Measurements from ENCODE around the gene ERICH6B. TPM values are rescaled to one million over a fixed set of nuclear protein-coding genes. Genes with fewer than 3 reads are reported as not detected.

The ERICH6B gene
- total RNA-seq, 1 experiment from 2014 or later: not detected

DNA sequence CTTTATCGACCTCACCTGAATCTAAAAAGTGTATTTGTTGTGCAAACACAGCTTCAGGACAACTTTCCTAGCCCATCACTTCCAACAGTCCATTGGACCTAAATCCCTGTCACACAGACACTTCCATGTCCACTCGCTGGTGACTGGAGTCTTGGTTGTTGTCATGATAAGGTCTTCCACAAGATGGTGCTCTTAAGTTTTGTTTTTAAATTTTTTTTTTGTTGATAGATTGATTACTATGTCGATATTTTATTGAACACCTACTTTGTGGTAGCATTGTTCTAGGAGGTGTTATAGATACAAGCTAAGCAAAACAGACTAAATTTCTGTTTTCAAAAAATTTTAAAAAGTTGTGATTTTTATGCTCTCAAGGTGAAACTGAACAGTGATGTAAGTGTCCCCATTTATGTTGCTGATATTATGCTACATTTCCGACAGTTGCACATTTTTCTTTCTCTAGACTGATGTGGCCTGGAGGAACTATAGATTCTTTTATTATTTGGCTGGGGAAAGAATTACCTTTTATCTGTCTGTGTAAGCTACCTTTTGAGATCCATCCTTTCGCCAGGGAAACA is 8.1 kb upstream of the ERICH6B start:
- Histone ChIP-seq H4K20me1 (ENCODE audit: low read length) (no peaks in the 10 kb centered on the region), H3K4me2 (ENCODE audit: low read length) (no peak overlapping the region), H3K36me3 (ENCODE audit: low read depth, low read length) (no peaks in the 10 kb centered on the region), H3K4me3 (ENCODE audit: low read length) (no peak overlapping the region), H2AFZ (ENCODE audit: low read length) (no peak overlapping the region), H3F3A (ENCODE audit: low read length, unreplicated experiment) (no peaks in the 10 kb centered on the region), H3K9ac (ENCODE audit: low read length) (no peak overlapping the region), H3K27me3 (ENCODE audit: low read length) (0 out of 2 replicates have a peak, but pooled peaks cover 4% of the 10 kb centered on the region), H3K27ac (ENCODE audit: low read length) (no peak overlapping the region), H3K9me2 (replicated peaks; ENCODE audit: low read length) (no peaks in the 10 kb centered on the region), H3K79me2 (ENCODE audit: low read length) (no peaks in the 10 kb centered on the region), H3K4me1 (ENCODE audit: insufficient read depth, low read length) (peaks cover 13% of the 10 kb centered on the region), H3K9me3 (ENCODE audit: low read length) (no peaks in the 10 kb centered on the region)
- ChIA-PET CTCF (no interaction called here), POLR2A (ENCODE audit: unreplicated experiment) (no interaction called here)
- no peak for TF ChIP-seq EZH2 (IDR thresholded peaks at IDR 0.05; ENCODE audit: low read length, unreplicated experiment)
- TF ChIP-seq, protein P1, sequence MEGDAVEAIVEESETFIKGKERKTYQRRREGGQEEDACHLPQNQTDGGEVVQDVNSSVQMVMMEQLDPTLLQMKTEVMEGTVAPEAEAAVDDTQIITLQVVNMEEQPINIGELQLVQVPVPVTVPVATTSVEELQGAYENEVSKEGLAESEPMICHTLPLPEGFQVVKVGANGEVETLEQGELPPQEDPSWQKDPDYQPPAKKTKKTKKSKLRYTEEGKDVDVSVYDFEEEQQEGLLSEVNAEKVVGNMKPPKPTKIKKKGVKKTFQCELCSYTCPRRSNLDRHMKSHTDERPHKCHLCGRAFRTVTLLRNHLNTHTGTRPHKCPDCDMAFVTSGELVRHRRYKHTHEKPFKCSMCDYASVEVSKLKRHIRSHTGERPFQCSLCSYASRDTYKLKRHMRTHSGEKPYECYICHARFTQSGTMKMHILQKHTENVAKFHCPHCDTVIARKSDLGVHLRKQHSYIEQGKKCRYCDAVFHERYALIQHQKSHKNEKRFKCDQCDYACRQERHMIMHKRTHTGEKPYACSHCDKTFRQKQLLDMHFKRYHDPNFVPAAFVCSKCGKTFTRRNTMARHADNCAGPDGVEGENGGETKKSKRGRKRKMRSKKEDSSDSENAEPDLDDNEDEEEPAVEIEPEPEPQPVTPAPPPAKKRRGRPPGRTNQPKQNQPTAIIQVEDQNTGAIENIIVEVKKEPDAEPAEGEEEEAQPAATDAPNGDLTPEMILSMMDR (conservative IDR thresholded peaks at IDR 0.05; ENCODE audit: low read depth, low read length): peak; percentile 69
- TF ChIP-seq EZH2phosphoT487 (IDR thresholded peaks at IDR 0.05; ENCODE audit: borderline replicate concordance, low read length): no peak
- ATAC-seq: peak; percentile 42; the same call in 1 of the 2 replicates
- intact Hi-C loops (cut with micrococcal nuclease): loop anchor here (1.0 to 10.0 kb wide), 2 partner anchors 95 to 701 kb away; no protein-coding TSS in a partner anchor
- no TSS peak for BruUV-seq (replicated peaks)
- DNase-seq: peak; percentile 45

DNA sequence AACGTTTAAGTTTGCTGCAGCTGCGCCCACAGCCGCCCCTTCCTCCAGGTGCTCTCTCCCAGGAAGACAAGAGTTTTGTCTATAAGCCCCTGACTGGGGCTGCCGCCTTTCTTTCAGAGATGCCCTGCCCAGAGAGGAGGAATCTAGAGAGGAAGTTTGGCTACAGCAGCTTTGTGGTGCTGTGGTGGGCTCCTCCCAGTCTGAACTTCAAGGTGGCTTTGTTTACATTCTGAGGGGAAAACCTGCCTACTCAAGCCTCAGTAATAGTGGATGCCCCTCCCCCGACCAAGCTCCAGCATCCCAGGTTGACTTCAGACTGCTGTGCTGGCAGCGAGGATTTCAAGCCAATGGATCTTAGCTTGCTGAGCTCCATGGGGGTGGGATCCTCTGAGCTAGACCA is 6.4 kb upstream of the ERICH6B start:
- CTCF ChIA-PET: no interaction called here
- BruUV-seq (replicated peaks): no TSS peak
- 0 out of 2 replicates have a peak, but pooled peaks cover 4% of the 10 kb centered on the region for H3K27me3 ChIP-seq (ENCODE audit: low read length)

DNA sequence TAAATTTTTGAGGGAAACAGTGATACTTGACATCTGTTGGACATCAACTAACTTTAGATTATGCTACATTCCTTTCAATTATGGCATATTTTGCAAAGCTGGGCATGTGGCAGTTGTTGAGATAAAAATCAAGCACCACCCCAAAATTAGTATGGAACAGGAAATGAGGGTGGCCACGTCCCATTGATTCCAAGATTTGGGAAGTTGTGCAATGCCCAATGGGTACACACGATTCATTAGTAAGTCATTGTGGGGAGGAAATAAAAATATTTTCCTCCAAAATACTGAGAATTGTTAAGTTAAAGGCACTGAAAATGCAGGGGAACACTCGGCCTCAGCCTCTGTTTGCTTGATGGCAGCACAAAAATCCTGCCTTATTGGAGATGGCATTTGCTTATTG is 7.6 kb downstream of the ERICH6B start:
- H3K4me3 ChIP-seq (ENCODE audit: low read length): no peak overlapping the region
- TF ChIP-seq, protein P1 (conservative IDR thresholded peaks at IDR 0.05; ENCODE audit: low read depth, low read length): no peak
- no peak for TF ChIP-seq EZH2 (IDR thresholded peaks at IDR 0.05; ENCODE audit: low read length, unreplicated experiment)
- TF ChIP-seq EZH2phosphoT487 (IDR thresholded peaks at IDR 0.05; ENCODE audit: borderline replicate concordance, low read length): no peak
- ChIA-PET CTCF (no interaction called here), POLR2A (ENCODE audit: unreplicated experiment) (no interaction called here)
- ATAC-seq (no peak), DNase-seq (no peak)
- H2AFZ ChIP-seq (ENCODE audit: low read length): no peak overlapping the region
- H4K20me1 ChIP-seq (ENCODE audit: low read length): no peaks in the 10 kb centered on the region
- no peaks in the 10 kb centered on the region for H3K9me3 ChIP-seq (ENCODE audit: low read length)
- H3K9ac ChIP-seq (ENCODE audit: low read length): no peak overlapping the region
- BruUV-seq (replicated peaks): no TSS peak
- H3K4me1 ChIP-seq (ENCODE audit: insufficient read depth, low read length): no peaks in the 10 kb centered on the region
- no peak overlapping the region for H3K27ac ChIP-seq (ENCODE audit: low read length)
- H3K9me2 ChIP-seq (replicated peaks; ENCODE audit: low read length): no peaks in the 10 kb centered on the region
- no peaks in the 10 kb centered on the region for H3F3A ChIP-seq (ENCODE audit: low read length, unreplicated experiment)
- peaks cover 9% of the 10 kb centered on the region for H3K27me3 ChIP-seq (ENCODE audit: low read length)
- no peaks in the 10 kb centered on the region for H3K36me3 ChIP-seq (ENCODE audit: low read depth, low read length)
- no peaks in the 10 kb centered on the region for H3K79me2 ChIP-seq (ENCODE audit: low read length)
- intact Hi-C loops (cut with micrococcal nuclease): no loop called here
- H3K4me2 ChIP-seq (ENCODE audit: low read length): no peak overlapping the region

More for the DNA sequence above, 6.4 kb upstream of the ERICH6B start:
- H3K9me2 ChIP-seq (replicated peaks; ENCODE audit: low read length): no peaks in the 10 kb centered on the region
- no peak overlapping the region for H3K4me2 ChIP-seq (ENCODE audit: low read length)
- ATAC-seq: no peak
- no peak for TF ChIP-seq EZH2phosphoT487 (IDR thresholded peaks at IDR 0.05; ENCODE audit: borderline replicate concordance, low read length)
- TF ChIP-seq, protein P1 (conservative IDR thresholded peaks at IDR 0.05; ENCODE audit: low read depth, low read length): no peak
- no peak for TF ChIP-seq EZH2 (IDR thresholded peaks at IDR 0.05; ENCODE audit: low read length, unreplicated experiment)
- H3K27ac ChIP-seq (ENCODE audit: low read length): no peak overlapping the region
- POLR2A ChIA-PET (ENCODE audit: unreplicated experiment): no interaction called here
- H3K79me2 ChIP-seq (ENCODE audit: low read length): no peaks in the 10 kb centered on the region
- H3K9me3 ChIP-seq (ENCODE audit: low read length): no peaks in the 10 kb centered on the region
- no peak overlapping the region for H3K4me3 ChIP-seq (ENCODE audit: low read length)
- peaks cover 9% of the 10 kb centered on the region for H3K4me1 ChIP-seq (ENCODE audit: insufficient read depth, low read length)
- H3K9ac ChIP-seq (ENCODE audit: low read length): no peak overlapping the region
- no peak for DNase-seq
- H3F3A ChIP-seq (ENCODE audit: low read length, unreplicated experiment): no peaks in the 10 kb centered on the region
- H2AFZ ChIP-seq (ENCODE audit: low read length): no peak overlapping the region
- no peaks in the 10 kb centered on the region for H3K36me3 ChIP-seq (ENCODE audit: low read depth, low read length)
- intact Hi-C loops (cut with micrococcal nuclease): loop anchor here (10.0 kb wide), 1 partner anchor 703 kb away; no protein-coding TSS in a partner anchor
- H4K20me1 ChIP-seq (ENCODE audit: low read length): no peaks in the 10 kb centered on the region
